Activated T-helper 9 cell treated with anti-CD3 and anti-CD28 coated beads, Interleukin-2, amount 50 U/mL, for 16 hours (primary cell): ENCODE results near the gene ELMO1.

Experiments
- DNase-seq: peaks from one replicate; pipeline ENCODE4 v3.0.0-alpha.2; 2020; ENCODE audit warnings: low read depth

Gene ELMO1

GRCh38 chr7:37093257-37093656, 355.4 kb downstream of the ELMO1 start:
- DNase-seq: no peak

GRCh38 chr7:37092548-37092947, 356.1 kb downstream of the ELMO1 start:
- DNase-seq: no peak

- no peak for DNase-seq
These were observed 358.7 kb downstream of the ELMO1 start for GRCh38 chr7:37089972-37090371.

- DNase-seq: no peak
These were observed 363.1 kb downstream of the ELMO1 start for GRCh38 chr7:37085600-37085999.

GRCh38 chr7:37084303-37084702, 364.4 kb downstream of the ELMO1 start:
- DNase-seq: no peak

GRCh38 chr7:37083311-37084096, 365.2 kb downstream of the ELMO1 start:
- no peak for DNase-seq

- DNase-seq: no peak
These were observed 367.2 kb downstream of the ELMO1 start for GRCh38 chr7:37081436-37081835.

- DNase-seq: no peak
These were observed 369.2 kb downstream of the ELMO1 start for GRCh38 chr7:37079420-37079819.

- DNase-seq: no peak
These were observed 372.0 kb downstream of the ELMO1 start for GRCh38 chr7:37076668-37077067.

- no peak for DNase-seq
These were observed 374.3 kb downstream of the ELMO1 start for GRCh38 chr7:37074370-37074769.

GRCh38 chr7:37071124-37071523, 377.5 kb downstream of the ELMO1 start:
- no peak for DNase-seq

- DNase-seq: no peak
These were observed 378.2 kb downstream of the ELMO1 start for GRCh38 chr7:37070471-37070870.

- no peak for DNase-seq
These were observed 378.6 kb downstream of the ELMO1 start for GRCh38 chr7:37070031-37070430.

- DNase-seq: no peak
These were observed 379.3 kb downstream of the ELMO1 start for GRCh38 chr7:37069336-37069735.

- DNase-seq: no peak
These were observed 379.8 kb downstream of the ELMO1 start for GRCh38 chr7:37068902-37069301.

- DNase-seq: no peak
These were observed 380.6 kb downstream of the ELMO1 start for GRCh38 chr7:37068038-37068437.

- no peak for DNase-seq
These were observed 382.8 kb downstream of the ELMO1 start for GRCh38 chr7:37065779-37066271.

- no peak for DNase-seq
These were observed 386.2 kb downstream of the ELMO1 start for GRCh38 chr7:37062560-37062859.

- no peak for DNase-seq
These were observed 386.7 kb downstream of the ELMO1 start for GRCh38 chr7:37061849-37062559.

- no peak for DNase-seq
These were observed 392.3 kb downstream of the ELMO1 start for GRCh38 chr7:37056234-37056912.

- DNase-seq: no peak
These were observed 393.9 kb downstream of the ELMO1 start for GRCh38 chr7:37054624-37055241.

- DNase-seq: no peak
These were observed 396.0 kb downstream of the ELMO1 start for GRCh38 chr7:37052705-37053104.

GRCh38 chr7:37050801-37051200, 397.9 kb downstream of the ELMO1 start:
- DNase-seq: no peak
